ENCODE measurements around the gene APOF. TPM values are rescaled to one million over a fixed set of nuclear protein-coding genes. Genes with fewer than 3 reads are reported as not detected.

Gene APOF
- total and polyA plus RNA-seq, 2 of the 13 experiments (the other 11 are each of a cell fraction or from before 2014, with no cell fraction given) = 3.3 to 23.9 TPM

DNA sequence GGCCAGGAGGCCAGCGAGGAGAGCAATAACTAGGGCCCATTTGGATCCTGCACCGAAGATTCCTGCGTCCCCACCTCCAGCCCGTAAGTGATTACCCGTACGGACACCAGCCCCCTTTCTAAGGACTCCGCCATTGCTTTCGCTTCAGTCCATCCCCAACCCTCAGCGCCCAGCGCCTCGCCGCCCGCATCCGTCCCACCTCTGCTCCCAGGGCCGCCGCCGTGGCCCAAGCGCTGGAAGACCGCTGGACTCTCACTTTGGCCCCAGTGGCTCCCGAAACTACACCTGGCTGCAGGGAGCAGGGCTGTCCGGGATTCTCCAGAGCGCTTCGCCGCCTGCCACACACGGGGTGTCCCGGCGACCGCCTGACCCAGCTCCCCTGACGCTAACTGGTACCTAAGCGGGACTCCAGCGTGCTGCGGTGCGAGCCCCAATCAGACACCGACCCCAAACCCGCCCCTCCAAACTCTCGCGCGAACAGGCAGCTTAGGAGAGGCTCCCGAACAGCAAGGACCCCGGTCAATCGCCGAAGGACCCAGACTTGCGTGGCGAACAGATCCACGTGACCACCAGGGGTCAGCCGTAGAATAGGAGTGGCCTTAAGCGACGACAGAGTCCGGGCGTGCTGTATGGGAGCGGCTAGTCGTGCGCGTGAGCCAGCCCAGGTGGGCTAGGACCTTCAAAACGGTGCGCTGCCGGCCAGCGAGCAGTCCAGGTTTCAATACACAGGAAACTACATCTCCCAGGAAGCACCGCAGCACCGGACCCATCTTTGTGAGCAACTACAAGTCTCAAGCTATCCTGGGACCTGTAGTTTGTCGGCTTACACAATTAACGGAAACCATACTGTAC lies 46.8 kb downstream of the APOF start, which contains the start of gene CNPY2 (continued):
- TF ChIP-seq MBD4 (IDR thresholded peaks at IDR 0.05; ENCODE audit: borderline replicate concordance, low read length) (no peak), XBP1 (CRISPR knock-in tag; IDR thresholded peaks at IDR 0.05) (no peak), SAFB2 (CRISPR knock-in tag; IDR thresholded peaks at IDR 0.05; ENCODE audit: borderline replicate concordance, low read depth) (no peak; the same call in 1 of the 2 replicates), KDM3A (CRISPR knock-in tag; IDR thresholded peaks at IDR 0.05; ENCODE audit: low read depth) (no peak; the same call in 1 of the 2 replicates), KDM6A (CRISPR knock-in tag; IDR thresholded peaks at IDR 0.05; ENCODE audit: low read depth) (no peak), DR1 (CRISPR knock-in tag; IDR thresholded peaks at IDR 0.05) (peak; percentile 84), ZNF841 (CRISPR knock-in tag; IDR thresholded peaks at IDR 0.05; ENCODE audit: borderline replicate concordance) (no peak), ZNF343 (CRISPR knock-in tag; IDR thresholded peaks at IDR 0.05) (peak; percentile 69; the same call in 1 of the 2 replicates), ZNF224 (CRISPR knock-in tag; IDR thresholded peaks at IDR 0.05) (0 out of 2 replicates have a peak, but pooled peaks have one; percentile 25), ZNF766 (CRISPR knock-in tag; IDR thresholded peaks at IDR 0.05; ENCODE audit: borderline replicate concordance) (peak; percentile 96), RBFOX2 (IDR thresholded peaks at IDR 0.05; ENCODE audit: low read depth, low read length) (peak; percentile 97), SMAD1 (CRISPR knock-in tag; IDR thresholded peaks at IDR 0.05; ENCODE audit: borderline replicate concordance, low read depth) (no peak), CBX2 (IDR thresholded peaks at IDR 0.05; ENCODE audit: low read depth, low read length) (no peak), CBX2 (CRISPR knock-in tag; IDR thresholded peaks at IDR 0.05; ENCODE audit: low read depth) (no peak), ZNF44 (CRISPR knock-in tag; IDR thresholded peaks at IDR 0.05) (peak; percentile 83), ZNF205 (CRISPR knock-in tag; IDR thresholded peaks at IDR 0.05) (no peak), ZBTB42 (CRISPR knock-in tag; IDR thresholded peaks at IDR 0.05) (0 out of 2 replicates have a peak, but pooled peaks have one; percentile 76), RFXAP (CRISPR knock-in tag; IDR thresholded peaks at IDR 0.05; ENCODE audit: borderline replicate concordance) (peak; percentile 89), HHEX (CRISPR knock-in tag; IDR thresholded peaks at IDR 0.05) (no peak), NFE2 (CRISPR knock-in tag; IDR thresholded peaks at IDR 0.05) (no peak)
- TF ChIP-seq, protein P1, sequence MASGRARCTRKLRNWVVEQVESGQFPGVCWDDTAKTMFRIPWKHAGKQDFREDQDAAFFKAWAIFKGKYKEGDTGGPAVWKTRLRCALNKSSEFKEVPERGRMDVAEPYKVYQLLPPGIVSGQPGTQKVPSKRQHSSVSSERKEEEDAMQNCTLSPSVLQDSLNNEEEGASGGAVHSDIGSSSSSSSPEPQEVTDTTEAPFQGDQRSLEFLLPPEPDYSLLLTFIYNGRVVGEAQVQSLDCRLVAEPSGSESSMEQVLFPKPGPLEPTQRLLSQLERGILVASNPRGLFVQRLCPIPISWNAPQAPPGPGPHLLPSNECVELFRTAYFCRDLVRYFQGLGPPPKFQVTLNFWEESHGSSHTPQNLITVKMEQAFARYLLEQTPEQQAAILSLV (CRISPR knock-in tag; IDR thresholded peaks at IDR 0.05; ENCODE audit: borderline replicate concordance) = peak; percentile 77
- TF ChIP-seq, protein P2, sequence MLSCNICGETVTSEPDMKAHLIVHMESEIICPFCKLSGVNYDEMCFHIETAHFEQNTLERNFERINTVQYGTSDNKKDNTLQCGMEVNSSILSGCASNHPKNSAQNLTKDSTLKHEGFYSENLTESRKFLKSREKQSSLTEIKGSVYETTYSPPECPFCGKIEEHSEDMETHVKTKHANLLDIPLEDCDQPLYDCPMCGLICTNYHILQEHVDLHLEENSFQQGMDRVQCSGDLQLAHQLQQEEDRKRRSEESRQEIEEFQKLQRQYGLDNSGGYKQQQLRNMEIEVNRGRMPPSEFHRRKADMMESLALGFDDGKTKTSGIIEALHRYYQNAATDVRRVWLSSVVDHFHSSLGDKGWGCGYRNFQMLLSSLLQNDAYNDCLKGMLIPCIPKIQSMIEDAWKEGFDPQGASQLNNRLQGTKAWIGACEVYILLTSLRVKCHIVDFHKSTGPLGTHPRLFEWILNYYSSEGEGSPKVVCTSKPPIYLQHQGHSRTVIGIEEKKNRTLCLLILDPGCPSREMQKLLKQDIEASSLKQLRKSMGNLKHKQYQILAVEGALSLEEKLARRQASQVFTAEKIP (CRISPR knock-in tag; IDR thresholded peaks at IDR 0.05; ENCODE audit: borderline replicate concordance) = no peak
- TF ChIP-seq, protein P3, sequence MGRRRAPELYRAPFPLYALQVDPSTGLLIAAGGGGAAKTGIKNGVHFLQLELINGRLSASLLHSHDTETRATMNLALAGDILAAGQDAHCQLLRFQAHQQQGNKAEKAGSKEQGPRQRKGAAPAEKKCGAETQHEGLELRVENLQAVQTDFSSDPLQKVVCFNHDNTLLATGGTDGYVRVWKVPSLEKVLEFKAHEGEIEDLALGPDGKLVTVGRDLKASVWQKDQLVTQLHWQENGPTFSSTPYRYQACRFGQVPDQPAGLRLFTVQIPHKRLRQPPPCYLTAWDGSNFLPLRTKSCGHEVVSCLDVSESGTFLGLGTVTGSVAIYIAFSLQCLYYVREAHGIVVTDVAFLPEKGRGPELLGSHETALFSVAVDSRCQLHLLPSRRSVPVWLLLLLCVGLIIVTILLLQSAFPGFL (CRISPR knock-in tag; IDR thresholded peaks at IDR 0.05) = no peak
- TF ChIP-seq, protein P4, sequence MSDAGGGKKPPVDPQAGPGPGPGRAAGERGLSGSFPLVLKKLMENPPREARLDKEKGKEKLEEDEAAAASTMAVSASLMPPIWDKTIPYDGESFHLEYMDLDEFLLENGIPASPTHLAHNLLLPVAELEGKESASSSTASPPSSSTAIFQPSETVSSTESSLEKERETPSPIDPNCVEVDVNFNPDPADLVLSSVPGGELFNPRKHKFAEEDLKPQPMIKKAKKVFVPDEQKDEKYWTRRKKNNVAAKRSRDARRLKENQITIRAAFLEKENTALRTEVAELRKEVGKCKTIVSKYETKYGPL (CRISPR knock-in tag; IDR thresholded peaks at IDR 0.05) = peak; percentile 7; the same call in 1 of the 2 replicates
- TF ChIP-seq, protein P5, sequence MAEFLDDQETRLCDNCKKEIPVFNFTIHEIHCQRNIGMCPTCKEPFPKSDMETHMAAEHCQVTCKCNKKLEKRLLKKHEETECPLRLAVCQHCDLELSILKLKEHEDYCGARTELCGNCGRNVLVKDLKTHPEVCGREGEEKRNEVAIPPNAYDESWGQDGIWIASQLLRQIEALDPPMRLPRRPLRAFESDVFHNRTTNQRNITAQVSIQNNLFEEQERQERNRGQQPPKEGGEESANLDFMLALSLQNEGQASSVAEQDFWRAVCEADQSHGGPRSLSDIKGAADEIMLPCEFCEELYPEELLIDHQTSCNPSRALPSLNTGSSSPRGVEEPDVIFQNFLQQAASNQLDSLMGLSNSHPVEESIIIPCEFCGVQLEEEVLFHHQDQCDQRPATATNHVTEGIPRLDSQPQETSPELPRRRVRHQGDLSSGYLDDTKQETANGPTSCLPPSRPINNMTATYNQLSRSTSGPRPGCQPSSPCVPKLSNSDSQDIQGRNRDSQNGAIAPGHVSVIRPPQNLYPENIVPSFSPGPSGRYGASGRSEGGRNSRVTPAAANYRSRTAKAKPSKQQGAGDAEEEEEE (CRISPR knock-in tag; IDR thresholded peaks at IDR 0.05; ENCODE audit: borderline replicate concordance) = no peak
